GM19395 (cell line): Measurements from ENCODE around the gene MEGF11.

ENCODE experiments used
- ATAC-seq: cut with Tn5 transposase; IDR thresholded peaks from one replicate; pipeline ENCODE4 v1.9.1; 2021; ENCODE audit warnings: mild to moderate bottlenecking, moderate library complexity; ENCODE audit not compliant: unreplicated experiment

Gene MEGF11

DNA sequence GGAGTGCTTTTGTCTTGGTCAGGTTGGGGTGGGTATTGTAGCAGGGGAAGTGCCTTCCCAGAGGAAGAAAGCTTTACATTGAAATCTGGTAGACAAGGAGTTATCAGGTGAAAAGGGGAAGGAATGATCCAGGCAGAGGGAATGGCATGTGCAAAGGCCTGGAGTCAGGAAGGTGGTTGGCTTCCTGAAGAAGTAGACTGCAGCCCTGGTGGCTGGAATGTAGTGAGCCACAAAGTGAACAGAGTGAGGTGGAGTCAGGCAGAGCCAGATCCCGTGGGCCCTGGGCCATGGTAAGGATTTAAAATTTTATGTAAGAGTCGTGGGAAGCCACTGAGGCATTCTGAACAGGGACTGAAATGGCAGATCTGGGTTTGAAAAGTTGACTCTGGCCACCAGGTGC is 326.0 kb downstream of the MEGF11 start:
- no peak for ATAC-seq

DNA sequence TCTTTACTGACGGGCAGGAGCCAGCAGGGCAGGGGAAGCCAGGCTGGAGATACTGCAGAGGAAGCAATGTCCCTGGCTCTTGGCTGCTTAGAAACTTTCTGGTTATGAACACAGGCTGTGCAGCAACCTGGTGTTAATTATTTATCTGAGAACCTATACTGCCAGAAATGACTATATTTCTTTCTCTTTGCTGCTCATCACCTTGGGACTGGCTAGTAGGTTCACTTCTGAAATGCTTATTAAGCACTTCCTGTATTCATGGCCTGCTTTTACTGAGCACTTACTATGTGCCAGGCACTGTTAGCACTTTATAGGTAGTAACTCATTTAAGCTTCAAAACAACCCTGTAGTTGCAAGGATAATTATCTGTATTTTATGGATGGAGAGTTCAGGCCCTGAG is 326.7 kb downstream of the MEGF11 start:
- ATAC-seq = peak; percentile 71

DNA sequence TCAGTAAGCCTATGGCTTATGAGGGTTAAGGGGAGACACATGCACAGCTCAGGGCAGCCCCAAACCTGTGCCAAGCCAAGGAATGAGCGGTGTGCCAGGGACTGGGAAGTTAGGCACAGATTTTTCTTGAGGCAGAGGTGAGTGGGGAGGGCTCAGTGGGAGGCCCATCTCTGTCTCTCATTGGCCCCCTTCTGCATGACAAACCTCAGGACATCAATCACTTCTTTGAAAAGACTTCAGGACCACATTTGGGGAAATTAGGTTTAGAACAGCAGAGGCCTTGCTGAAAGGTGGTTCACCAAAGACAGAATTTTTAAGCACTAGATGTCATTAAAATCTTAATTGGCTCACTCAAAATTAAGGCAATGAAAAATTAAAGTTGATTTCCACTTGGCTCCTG is 327.1 kb downstream of the MEGF11 start:
- no peak for ATAC-seq

DNA sequence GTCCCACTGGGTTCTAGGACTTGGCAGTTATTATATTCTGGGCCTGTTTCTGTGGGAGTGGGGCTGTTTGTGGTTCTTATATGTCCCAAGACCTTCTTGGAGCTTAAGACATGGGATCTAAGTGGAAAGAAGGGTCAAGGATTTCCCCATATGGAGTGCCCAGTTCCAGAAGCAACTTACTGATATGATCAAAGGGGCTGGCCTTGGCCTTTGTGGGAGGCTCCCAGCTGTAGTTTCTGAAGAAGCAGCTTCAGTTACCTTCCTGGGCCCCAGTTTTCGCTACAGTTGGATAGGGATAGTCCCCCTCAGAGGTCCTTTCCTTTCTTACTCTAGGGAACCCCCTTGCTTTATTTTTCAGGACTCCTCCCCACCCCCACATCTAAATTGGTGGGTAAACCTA is 328.2 kb downstream of the MEGF11 start:
- no peak for ATAC-seq

DNA sequence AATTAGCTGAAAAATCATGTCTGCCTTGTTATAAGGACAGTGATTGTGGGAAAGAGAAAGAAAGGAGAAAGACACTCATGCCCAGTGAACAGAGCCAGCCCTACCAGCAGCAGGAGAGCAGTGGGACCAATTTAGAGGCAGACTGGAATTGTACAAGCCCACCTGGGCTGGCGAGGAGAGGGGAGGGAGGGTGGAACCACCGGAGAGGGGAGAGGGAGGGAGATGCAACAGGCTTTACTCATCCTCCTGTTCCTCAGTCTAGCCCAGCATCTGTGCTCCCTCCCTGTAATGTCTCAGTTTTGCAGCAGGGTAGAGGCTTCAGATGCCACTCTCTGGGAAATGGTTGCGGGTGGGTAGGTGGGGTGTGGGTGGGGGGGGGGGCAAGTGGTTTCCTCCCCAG is 329.5 kb downstream of the MEGF11 start:
- ATAC-seq = no peak

DNA sequence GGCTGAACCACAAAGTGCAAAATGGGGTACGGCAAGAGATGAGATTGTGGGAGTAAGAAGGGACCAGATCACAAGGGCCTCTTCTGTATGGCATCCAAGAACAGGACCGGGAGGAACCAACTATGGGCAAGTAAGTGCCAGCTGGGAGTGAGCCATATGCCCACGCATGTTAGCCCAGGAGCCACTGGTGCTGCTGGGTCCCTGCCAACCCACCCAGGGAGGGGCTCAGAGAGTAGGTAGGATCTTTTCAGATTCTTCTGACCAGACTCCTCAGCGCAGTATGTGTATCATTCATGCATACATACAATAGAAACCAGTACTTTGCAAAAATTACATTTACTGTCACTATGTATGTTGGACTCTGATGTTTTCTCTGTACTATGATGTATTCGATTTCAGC is 330.3 kb downstream of the MEGF11 start:
- no peak for ATAC-seq

DNA sequence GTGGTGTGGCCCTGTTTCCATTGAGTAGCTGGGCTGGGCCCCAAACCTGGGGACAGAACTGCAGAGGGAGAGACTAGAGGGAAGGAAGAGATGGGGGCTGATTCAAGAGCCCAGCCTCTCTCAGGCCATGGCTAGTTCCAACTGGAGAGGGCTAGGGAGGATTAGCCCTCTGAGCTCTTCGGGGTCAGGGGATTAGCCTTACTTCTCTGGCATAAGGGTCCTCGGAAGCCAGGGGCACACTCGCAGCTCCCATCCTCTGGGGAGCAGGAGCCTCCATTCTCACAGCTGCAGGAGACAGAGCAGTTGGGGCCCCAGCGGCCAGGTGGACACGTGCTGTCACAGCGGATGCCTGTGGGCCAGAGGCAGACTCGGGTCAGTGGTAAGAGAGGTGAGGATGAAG is 330.9 kb downstream of the MEGF11 start:
- ATAC-seq = no peak

DNA sequence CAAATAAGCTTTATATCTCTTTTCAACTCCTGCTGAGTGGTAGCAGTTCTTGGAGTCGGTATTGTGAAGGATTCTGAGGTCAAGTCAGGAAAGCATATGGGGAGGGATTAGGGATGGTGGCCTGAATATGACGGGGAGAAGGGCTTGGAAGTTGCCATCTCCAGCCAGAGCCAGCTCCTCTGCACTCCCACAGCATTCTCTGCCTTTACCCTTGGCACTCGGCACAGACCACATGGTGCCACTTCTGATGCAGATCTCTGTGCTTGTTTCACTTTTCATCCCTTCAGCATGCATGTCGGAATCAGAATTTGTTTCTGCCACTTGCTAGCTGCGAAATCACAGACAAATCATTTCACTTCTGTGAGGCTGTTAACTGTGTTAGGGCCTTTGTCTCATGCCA is 331.8 kb downstream of the MEGF11 start:
- ATAC-seq = no peak

DNA sequence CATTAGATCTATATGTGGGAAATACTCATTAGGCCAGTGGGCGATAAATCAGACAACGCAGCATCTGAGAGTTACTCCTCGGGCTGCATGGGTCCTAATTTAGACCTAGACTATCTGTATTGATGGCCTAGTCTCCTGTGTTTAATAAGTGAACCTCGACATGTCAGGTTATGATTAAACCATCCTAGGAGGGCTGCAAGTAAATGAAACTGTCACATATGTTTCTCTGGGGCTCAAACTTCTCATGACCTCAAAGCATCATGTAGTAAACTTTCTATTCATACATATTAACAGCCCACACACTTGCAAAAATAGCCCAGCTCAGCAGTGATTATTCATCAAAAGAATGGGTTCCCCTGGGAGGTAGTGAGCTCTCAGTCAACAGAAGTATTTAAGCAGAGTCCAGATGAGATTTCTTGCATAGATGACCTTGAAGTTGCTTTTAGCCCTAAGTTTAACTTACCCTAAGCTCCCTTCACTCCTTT is 332.7 kb downstream of the MEGF11 start:
- no peak for ATAC-seq

DNA sequence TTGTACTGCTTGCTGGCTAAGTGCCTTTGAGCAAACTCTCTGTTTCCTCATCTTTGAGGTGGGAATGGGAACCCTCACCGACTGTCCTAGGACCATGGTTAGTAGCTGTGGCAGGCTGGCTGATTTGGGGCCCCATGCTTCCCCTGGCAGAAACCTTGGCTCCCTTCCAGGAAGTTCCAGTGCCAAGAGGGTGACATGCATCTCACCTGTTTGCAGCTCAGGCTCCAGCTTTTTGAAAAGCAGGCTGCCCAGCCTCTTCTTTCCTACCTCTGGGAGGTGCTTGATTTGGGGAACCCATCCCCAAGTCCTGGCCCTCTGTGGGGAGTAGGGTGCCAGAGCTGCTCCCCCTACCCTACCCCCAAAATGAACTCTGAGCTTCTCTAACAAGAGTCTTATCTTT is 333.4 kb downstream of the MEGF11 start:
- ATAC-seq = no peak

DNA sequence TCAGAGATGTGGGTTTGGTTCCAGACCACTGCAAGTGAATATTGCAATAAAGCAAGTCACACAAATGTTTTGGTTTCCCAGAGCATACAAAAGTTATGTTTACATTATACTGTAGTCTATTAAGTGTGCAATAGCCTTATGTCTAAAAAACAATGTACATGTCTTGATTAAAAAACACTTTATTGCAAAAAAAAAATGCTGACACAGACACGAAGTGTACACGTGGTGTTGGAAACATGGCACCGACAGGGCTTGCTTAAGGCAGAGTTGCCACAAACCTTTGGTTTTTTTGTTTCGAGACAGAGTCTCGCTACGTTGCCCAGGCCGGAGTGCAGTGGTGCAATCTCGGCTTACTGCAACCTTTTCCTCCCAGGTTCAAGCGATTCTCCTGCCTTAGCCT is 334.2 kb downstream of the MEGF11 start:
- no peak for ATAC-seq

DNA sequence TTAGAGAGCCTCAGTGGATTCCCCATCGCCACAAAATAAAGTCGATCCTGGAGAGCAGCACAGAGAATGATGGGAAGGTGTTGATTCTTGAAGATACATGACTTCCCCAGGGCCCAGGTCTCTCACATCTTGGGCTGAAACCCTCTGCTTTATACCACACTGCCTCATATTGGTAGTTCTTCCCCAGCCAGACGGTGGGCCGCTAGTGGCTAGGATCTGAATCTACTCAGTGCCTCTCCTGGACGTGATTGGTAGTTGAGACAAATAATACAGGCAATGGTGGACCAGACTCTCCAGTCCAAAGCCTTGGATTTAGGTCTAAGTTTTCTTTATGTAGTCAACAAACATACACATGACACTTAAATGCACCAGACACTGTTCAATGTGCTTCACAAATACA is 334.6 kb downstream of the MEGF11 start:
- no peak for ATAC-seq

DNA sequence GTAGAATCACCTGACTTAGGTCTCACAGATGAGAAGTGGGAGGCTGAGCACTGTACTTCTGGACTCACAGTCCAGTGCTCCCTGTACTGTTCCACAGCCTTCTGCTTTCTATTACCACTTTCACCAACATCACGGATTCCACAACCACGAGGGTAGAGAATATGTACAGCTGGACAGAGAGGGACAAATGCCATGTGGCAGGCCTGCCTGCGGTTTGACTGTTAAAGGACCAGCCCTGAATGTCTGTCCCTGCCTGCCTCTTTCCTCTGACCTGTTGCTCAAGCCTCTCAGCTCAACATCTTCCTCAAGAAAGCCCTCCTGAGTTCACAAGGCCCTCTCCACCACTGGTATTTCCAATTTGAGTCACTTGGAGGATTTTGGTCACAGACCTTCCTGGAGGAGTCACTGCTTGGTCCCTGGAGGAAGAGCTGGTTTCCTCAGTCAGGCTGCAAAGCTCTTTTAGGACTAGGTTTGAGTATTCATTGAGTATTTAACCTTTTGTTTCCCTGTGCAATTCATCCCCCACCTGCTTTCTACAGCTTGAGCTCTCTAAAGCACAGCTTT is 335.1 kb downstream of the MEGF11 start:
- no peak for ATAC-seq

DNA sequence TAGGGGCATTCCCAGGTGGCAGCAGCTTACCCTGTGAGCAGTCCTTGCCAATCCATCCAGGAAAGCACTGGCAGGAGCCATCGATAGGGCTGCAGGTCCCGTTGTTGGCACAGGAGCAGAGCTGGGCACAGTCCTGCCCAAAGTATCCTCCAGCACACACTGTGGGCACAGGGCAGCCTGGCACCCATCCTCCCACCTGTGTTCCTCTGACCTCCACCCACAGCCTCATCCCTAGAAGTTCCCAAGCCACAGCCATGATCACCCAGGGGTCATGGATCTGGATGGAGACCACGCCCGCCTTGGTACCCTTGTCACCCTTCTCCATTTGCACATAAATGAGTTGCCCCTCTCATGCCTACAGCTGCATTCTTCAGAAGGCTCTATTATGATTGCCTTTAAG is 335.6 kb downstream of the MEGF11 start:
- no peak for ATAC-seq

DNA sequence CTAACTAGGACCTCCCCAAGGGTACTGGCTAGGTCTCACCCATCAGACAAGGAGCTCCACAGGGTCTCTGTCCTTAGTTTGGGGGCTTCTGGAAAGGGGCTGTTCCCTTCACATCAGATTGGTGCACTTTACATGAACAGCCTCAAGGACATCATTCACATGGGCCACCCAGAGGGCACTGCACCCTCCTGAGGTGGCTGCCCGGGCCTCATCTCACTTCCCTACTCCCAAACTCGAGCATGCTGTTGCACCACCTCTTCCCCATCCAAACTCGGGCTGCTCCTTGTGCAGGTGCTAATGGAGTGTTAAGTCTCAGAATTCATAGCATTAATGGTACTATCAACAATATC is 336.2 kb downstream of the MEGF11 start:
- ATAC-seq = no peak

DNA sequence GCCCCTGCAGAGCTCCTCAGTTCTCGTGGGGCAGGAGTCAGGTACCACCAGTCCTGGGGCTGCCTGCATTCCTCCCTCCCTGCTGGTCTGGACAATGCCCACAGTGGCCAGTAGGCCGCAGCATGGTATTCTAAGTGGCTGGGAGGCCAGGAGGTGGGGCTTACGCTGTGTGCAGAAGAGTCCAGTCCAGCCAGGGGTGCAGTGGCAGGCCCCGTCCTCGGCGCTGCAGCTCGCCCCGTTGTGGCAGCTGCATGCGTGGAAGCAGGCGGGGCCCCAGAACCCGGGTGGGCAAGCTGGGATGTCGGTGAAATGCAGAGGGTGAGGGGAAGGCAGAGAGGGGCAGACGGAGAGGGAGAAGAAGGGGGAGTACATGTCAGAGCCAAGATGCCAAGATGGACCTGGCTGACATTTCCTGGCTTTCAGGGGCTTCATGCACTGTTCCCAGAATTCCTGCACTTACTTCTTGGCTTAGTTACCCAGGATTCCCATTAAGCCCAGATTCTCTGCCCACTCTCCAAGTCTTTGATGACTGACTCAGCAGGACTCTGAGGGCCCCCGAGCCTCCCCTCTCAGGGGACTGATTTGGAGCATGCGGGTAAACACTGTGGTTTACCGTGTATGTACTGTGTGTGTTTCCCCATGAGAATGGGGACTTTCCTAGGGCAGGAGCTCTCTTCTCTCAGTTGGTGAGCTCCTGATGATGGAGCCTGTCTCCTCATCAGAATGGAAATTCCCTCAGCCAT is 336.7 kb downstream of the MEGF11 start:
- peak; percentile 52 for ATAC-seq

DNA sequence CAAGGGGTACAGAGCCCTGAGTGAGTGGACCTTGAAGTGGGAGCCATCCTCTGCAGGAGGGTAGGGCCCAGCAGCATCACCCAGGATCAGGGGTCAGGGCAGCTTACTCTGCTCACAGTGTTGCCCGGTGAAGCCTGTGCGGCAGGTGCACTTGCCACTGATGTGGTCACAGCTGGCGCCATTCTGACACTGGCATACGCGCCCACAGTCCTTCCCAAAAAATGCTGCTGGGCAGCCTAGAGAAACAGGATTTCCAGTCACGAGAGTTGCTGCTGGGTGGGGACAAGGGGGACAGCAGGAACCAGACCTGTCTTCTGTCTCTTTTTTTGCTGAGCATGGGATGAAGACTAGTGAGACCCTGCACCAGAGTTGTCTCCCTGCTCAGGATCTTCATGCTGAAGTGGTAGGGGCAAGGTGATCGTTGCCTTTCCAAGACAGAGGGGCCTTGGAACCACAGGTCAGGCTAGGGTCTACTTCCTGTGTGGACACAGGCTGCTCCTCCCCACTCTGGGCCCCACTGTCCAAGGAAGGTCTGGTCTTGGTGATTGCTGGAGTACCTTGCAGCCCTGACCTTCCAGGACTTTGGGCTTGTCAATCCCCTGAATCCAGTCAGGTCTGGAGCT is 337.4 kb downstream of the MEGF11 start:
- ATAC-seq = no peak

DNA sequence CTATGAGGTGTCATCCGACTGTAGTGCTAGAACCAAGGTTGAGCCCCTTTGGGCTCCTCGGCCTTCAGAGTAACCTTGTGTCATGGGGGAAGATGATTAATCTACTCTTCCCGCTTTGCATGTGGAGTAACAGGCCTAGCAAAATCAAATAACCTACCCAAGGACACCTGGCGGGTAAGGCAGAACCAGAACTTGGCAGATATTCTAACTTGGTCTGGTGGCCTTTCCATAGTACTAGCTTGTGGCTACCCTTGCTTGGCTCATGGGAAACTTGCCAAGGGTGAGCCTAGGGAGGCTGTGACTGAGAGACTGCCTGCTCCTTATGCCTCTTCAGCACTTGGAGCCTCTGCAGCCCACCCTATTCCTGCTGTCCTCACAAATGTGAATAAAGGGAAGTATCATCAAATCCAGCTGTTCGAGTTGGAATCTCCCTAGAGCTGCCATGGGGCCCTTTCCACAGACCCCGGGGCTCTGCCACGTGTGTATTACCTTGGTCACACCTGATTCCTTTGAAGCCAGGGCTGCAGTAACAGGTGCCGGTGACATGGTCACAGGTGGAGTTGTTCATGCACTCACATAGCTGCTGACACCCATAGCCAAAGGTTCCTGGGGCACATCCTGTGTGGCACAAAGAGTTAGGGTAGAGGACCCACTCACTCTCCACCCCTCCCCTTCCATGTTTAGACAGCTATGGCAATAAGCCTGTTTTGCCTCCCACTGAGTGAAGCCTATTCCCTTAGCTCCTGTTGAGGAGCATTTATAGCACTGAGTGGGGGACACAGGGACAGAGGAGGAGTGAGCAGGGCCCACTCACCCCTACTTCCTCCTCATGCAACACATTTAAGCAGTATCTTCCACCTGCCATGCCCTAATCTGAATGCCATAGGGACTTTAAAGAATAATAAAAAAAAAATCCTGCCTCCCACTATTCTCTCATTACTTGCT is 338.3 kb downstream of the MEGF11 start:
- ATAC-seq = no peak

DNA sequence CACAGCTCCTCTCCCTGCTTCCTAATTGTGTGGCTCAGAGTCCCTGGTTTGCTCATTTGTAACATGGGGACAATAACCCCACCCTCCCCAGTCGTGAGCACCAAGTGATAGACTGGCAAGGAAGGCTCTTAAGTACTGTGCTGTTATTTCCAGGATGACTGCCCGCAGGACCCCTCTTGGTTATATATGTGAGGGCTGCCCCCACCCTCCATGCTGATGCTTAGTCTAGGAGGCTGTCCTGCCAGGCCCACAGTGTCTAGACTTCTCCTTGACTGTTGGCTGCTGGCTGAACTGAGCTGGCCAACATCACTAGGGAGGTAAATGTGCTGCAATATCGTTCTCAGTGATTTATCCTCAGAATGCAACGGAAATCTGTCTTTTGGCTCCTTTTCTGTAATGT is 339.2 kb downstream of the MEGF11 start:
- ATAC-seq = no peak

DNA sequence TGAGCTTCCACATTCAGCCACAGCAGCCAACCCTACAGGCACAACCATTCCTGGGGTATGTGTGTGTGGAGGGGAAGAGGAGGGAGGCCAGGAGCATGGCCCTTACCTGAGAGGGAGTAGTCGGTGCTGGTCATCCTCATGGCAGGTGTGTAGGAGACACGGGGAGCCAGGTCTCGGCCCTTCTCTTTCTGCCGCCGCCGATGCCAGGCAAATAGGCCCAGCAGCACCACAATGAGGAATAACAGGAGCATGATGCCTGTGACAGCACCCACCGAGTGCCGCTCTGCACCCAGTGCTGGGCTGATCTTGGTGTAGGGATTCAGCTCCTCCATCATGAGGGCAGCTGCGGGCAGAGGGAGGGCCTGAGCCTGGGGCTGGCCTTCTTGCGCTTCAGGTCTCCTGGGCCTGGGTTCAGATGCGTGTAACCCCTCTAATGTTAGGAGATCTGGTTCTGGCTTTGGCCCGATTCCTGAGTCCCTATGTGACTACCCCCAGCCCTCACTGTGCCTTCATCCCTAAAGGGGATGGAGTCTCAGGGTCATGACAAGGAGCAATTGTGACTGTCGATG is 339.8 kb downstream of the MEGF11 start:
- no peak for ATAC-seq

DNA sequence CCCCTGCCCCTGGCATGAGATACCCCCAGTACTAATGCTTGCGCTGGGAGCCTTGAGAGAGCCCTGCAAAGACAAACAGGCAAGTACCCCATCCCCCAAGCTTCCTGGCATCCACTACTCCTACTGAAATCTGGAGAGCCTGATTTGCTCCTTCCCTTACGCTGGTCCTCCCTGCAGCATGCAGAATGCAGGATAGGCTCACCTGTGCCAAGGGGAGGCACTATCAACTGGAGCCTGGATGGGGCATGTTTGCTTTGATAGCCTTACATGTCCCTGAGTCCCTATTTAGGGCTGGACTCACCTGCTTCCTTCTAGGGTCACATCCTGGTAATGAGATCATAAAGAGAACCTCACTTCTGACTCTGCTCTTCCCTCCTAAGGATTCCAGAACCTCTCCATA is 341.3 kb downstream of the MEGF11 start:
- ATAC-seq = no peak
